ENCODE measurements around the gene INSR. TPM values are rescaled to one million over a fixed set of nuclear protein-coding genes. Genes with fewer than 3 reads are reported as not detected.

INSR gene
- total and polyA plus RNA-seq, 10 of the 15 experiments (the other 5 are each of a cell fraction or from before 2014, with no cell fraction given), result 4.2 to 34.9 (median 13.6) TPM

DNA sequence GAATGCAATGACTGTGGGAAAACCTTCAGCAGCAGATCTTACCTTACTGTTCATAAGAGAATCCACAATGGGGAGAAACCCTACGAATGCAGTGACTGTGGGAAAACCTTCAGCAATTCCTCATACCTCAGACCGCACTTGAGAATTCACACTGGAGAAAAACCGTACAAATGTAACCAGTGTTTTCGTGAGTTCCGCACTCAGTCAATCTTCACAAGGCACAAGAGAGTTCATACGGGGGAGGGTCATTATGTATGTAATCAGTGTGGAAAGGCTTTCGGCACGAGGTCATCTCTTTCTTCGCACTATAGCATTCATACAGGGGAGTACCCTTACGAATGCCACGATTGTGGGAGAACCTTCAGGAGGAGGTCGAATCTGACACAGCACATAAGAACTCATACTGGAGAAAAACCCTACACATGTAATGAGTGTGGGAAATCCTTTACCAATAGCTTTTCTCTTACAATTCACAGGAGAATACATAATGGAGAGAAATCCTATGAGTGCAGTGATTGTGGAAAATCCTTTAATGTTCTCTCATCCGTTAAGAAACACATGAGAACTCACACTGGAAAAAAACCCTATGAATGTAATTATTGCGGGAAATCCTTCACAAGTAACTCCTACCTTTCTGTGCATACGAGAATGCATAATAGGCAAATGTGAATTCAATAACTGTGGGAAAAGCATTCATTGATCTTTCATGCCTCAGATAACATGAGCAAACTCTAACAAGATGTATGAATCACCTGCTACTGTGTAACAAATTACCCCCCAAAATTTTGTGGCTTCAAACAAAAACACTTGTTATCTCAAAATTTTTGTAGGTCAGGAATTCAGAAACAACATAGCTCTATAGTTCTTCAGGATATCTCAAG, 210.9 kb downstream of the INSR start (continued):
- TF ChIP-seq, protein P1, sequence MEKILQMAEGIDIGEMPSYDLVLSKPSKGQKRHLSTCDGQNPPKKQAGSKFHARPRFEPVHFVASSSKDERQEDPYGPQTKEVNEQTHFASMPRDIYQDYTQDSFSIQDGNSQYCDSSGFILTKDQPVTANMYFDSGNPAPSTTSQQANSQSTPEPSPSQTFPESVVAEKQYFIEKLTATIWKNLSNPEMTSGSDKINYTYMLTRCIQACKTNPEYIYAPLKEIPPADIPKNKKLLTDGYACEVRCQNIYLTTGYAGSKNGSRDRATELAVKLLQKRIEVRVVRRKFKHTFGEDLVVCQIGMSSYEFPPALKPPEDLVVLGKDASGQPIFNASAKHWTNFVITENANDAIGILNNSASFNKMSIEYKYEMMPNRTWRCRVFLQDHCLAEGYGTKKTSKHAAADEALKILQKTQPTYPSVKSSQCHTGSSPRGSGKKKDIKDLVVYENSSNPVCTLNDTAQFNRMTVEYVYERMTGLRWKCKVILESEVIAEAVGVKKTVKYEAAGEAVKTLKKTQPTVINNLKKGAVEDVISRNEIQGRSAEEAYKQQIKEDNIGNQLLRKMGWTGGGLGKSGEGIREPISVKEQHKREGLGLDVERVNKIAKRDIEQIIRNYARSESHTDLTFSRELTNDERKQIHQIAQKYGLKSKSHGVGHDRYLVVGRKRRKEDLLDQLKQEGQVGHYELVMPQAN (conservative IDR thresholded peaks at IDR 0.05), result no peak
- TF ChIP-seq, protein P2, sequence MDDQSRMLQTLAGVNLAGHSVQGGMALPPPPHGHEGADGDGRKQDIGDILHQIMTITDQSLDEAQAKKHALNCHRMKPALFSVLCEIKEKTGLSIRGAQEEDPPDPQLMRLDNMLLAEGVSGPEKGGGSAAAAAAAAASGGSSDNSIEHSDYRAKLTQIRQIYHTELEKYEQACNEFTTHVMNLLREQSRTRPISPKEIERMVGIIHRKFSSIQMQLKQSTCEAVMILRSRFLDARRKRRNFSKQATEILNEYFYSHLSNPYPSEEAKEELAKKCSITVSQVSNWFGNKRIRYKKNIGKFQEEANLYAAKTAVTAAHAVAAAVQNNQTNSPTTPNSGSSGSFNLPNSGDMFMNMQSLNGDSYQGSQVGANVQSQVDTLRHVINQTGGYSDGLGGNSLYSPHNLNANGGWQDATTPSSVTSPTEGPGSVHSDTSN (IDR thresholded peaks at IDR 0.05; ENCODE audit: insufficient replicate concordance, low read depth, low read length), result no peak
- TF ChIP-seq, protein P3, sequence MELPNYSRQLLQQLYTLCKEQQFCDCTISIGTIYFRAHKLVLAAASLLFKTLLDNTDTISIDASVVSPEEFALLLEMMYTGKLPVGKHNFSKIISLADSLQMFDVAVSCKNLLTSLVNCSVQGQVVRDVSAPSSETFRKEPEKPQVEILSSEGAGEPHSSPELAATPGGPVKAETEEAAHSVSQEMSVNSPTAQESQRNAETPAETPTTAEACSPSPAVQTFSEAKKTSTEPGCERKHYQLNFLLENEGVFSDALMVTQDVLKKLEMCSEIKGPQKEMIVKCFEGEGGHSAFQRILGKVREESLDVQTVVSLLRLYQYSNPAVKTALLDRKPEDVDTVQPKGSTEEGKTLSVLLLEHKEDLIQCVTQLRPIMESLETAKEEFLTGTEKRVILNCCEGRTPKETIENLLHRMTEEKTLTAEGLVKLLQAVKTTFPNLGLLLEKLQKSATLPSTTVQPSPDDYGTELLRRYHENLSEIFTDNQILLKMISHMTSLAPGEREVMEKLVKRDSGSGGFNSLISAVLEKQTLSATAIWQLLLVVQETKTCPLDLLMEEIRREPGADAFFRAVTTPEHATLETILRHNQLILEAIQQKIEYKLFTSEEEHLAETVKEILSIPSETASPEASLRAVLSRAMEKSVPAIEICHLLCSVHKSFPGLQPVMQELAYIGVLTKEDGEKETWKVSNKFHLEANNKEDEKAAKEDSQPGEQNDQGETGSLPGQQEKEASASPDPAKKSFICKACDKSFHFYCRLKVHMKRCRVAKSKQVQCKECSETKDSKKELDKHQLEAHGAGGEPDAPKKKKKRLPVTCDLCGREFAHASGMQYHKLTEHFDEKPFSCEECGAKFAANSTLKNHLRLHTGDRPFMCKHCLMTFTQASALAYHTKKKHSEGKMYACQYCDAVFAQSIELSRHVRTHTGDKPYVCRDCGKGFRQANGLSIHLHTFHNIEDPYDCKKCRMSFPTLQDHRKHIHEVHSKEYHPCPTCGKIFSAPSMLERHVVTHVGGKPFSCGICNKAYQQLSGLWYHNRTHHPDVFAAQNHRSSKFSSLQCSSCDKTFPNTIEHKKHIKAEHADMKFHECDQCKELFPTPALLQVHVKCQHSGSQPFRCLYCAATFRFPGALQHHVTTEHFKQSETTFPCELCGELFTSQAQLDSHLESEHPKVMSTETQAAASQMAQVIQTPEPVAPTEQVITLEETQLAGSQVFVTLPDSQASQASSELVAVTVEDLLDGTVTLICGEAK (IDR thresholded peaks at IDR 0.05; ENCODE audit: borderline replicate concordance), result peak; percentile 24; the same call in 1 of the 2 replicates
- TF ChIP-seq IRF4 (IDR thresholded peaks at IDR 0.05; ENCODE audit: low read depth, low read length) (no peak), ZNF274 (IDR thresholded peaks at IDR 0.05; ENCODE audit: insufficient read depth, insufficient read length) (peak; percentile 90), SMARCA5 (IDR thresholded peaks at IDR 0.05) (no peak), BACH1 (IDR thresholded peaks at IDR 0.05; ENCODE audit: borderline replicate concordance) (no peak), NBN (IDR thresholded peaks at IDR 0.05) (no peak), JUNB (IDR thresholded peaks at IDR 0.05) (no peak), ZZZ3 (IDR thresholded peaks at IDR 0.05; ENCODE audit: control insufficient read depth, insufficient read length, low read depth) (no peak), SUZ12 (IDR thresholded peaks at IDR 0.05; ENCODE audit: unreplicated experiment) (no peak), KLF5 (IDR thresholded peaks at IDR 0.05; ENCODE audit: partially characterized antibody) (peak; percentile 98), EED (IDR thresholded peaks at IDR 0.05; ENCODE audit: low read depth) (no peak), RB1 (IDR thresholded peaks at IDR 0.05; ENCODE audit: borderline replicate concordance) (no peak)
- TF ChIP-seq, protein P4, sequence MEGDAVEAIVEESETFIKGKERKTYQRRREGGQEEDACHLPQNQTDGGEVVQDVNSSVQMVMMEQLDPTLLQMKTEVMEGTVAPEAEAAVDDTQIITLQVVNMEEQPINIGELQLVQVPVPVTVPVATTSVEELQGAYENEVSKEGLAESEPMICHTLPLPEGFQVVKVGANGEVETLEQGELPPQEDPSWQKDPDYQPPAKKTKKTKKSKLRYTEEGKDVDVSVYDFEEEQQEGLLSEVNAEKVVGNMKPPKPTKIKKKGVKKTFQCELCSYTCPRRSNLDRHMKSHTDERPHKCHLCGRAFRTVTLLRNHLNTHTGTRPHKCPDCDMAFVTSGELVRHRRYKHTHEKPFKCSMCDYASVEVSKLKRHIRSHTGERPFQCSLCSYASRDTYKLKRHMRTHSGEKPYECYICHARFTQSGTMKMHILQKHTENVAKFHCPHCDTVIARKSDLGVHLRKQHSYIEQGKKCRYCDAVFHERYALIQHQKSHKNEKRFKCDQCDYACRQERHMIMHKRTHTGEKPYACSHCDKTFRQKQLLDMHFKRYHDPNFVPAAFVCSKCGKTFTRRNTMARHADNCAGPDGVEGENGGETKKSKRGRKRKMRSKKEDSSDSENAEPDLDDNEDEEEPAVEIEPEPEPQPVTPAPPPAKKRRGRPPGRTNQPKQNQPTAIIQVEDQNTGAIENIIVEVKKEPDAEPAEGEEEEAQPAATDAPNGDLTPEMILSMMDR (IDR thresholded peaks at IDR 0.05 in 2 of 3, conservative IDR thresholded peaks at IDR 0.05 in 1 of 3; ENCODE audit: control insufficient read depth in 2 of 3, extremely low read depth in 1 of 3, insufficient read depth in 1 of 3, low read depth in 3 of 3, low read length in 3 of 3), result no peak
- TF ChIP-seq, protein P5, sequence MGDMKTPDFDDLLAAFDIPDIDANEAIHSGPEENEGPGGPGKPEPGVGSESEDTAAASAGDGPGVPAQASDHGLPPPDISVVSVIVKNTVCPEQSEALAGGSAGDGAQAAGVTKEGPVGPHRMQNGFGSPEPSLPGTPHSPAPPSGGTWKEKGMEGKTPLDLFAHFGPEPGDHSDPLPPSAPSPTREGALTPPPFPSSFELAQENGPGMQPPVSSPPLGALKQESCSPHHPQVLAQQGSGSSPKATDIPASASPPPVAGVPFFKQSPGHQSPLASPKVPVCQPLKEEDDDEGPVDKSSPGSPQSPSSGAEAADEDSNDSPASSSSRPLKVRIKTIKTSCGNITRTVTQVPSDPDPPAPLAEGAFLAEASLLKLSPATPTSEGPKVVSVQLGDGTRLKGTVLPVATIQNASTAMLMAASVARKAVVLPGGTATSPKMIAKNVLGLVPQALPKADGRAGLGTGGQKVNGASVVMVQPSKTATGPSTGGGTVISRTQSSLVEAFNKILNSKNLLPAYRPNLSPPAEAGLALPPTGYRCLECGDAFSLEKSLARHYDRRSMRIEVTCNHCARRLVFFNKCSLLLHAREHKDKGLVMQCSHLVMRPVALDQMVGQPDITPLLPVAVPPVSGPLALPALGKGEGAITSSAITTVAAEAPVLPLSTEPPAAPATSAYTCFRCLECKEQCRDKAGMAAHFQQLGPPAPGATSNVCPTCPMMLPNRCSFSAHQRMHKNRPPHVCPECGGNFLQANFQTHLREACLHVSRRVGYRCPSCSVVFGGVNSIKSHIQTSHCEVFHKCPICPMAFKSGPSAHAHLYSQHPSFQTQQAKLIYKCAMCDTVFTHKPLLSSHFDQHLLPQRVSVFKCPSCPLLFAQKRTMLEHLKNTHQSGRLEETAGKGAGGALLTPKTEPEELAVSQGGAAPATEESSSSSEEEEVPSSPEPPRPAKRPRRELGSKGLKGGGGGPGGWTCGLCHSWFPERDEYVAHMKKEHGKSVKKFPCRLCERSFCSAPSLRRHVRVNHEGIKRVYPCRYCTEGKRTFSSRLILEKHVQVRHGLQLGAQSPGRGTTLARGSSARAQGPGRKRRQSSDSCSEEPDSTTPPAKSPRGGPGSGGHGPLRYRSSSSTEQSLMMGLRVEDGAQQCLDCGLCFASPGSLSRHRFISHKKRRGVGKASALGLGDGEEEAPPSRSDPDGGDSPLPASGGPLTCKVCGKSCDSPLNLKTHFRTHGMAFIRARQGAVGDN (IDR thresholded peaks at IDR 0.05), result no peak

All from GM12878 (cell line).